GM18526 (cell line): ENCODE results near the gene RAX2.

Experiments
- POLR2A ChIP-seq: IDR thresholded peaks from 3 replicates; pipeline ENCODE4 v1.6.1; 2011; ENCODE audit not compliant: insufficient read length; ENCODE audit errors: extremely low read depth

The RAX2 gene

GRCh38 chr19:3784607-3785450 lies 12.8 kb upstream of the RAX2 start:
- TF ChIP-seq POLR2A: no peak

- TF ChIP-seq POLR2A: no peak
These were observed 11.9 kb upstream of the RAX2 start for GRCh38 chr19:3783660-3784584.

GRCh38 chr19:3782903-3783302 lies 10.9 kb upstream of the RAX2 start:
- no peak for TF ChIP-seq POLR2A

- TF ChIP-seq POLR2A: no peak
These were observed 10.3 kb upstream of the RAX2 start for GRCh38 chr19:3782330-3782729.

GRCh38 chr19:3781603-3782002 lies 9.6 kb upstream of the RAX2 start:
- no peak for TF ChIP-seq POLR2A

- no peak for TF ChIP-seq POLR2A
These were observed 8.8 kb upstream of the RAX2 start for GRCh38 chr19:3780786-3781304.

GRCh38 chr19:3778899-3779723 lies 7.1 kb upstream of the RAX2 start:
- no peak for TF ChIP-seq POLR2A

GRCh38 chr19:3778104-3778867 lies 6.3 kb upstream of the RAX2 start:
- no peak for TF ChIP-seq POLR2A

GRCh38 chr19:3776479-3777040 lies 4.5 kb upstream of the RAX2 start:
- TF ChIP-seq POLR2A: no peak

- no peak for TF ChIP-seq POLR2A
These were observed 3.8 kb upstream of the RAX2 start for GRCh38 chr19:3775831-3776230.

- TF ChIP-seq POLR2A: no peak
These were observed 3.3 kb upstream of the RAX2 start for GRCh38 chr19:3775374-3775711.

GRCh38 chr19:3774621-3775373 lies 2.8 kb upstream of the RAX2 start:
- TF ChIP-seq POLR2A: no peak

- TF ChIP-seq POLR2A: no peak
These were observed 1.9 kb upstream of the RAX2 start for GRCh38 chr19:3773814-3774515.
